Measurements from ENCODE around the gene REPS2.

- TF ChIP-seq EZH2 (IDR thresholded peaks at IDR 0.05; ENCODE audit: borderline replicate concordance, low read length) (no peak), CTCF (conservative IDR thresholded peaks at IDR 0.05 in 1 of 2, IDR thresholded peaks at IDR 0.05 in 1 of 2; ENCODE audit: extremely low read depth in 1 of 2, insufficient read depth in 1 of 2, low read depth in 1 of 2, low read length in 2 of 2) (no peak)
These were observed 93.4 kb downstream of the REPS2 start for GRCh38 chrX:17039826-17040225.

All from mammary epithelial cell (primary cell).